D341Med (cell line): ENCODE data around the gene AADACL2.
"Not testable (repeated sequence)": the region's sequence is repeated elsewhere in the genome, so short reads cannot be mapped to it uniquely, and the experiment has no call there.

ENCODE experiments used
- DNase-seq: peaks from one replicate; pipeline ENCODE4 v3.0.0; 2012; ENCODE audit warnings: low spot score

AADACL2 gene

GRCh38 chr3:151733613-151734012, at the start of gene AADACL2:
Gene AADACL2, plus strand, starts transcription at chr3:151733927. Its CDS starts 109 bp downstream, at chr3:151734036.
- no peak for DNase-seq

- DNase-seq: no peak
Measured at GRCh38 chr3:151684094-151684493, 49.6 kb upstream of the AADACL2 start.

- no peak for DNase-seq
Measured at GRCh38 chr3:151686257-151686656, 47.5 kb upstream of the AADACL2 start.

GRCh38 chr3:151687076-151687475, 46.7 kb upstream of the AADACL2 start:
- DNase-seq: no peak

- no peak for DNase-seq
Measured at GRCh38 chr3:151688571-151688970, 45.2 kb upstream of the AADACL2 start.

GRCh38 chr3:151690645-151691044, 43.1 kb upstream of the AADACL2 start:
- DNase-seq: no peak

- DNase-seq: no peak
Measured at GRCh38 chr3:151697496-151697895, 36.2 kb upstream of the AADACL2 start.

- no peak for DNase-seq
Measured at GRCh38 chr3:151707216-151707615, 26.5 kb upstream of the AADACL2 start.

GRCh38 chr3:151708868-151709267, 24.9 kb upstream of the AADACL2 start:
- DNase-seq: no peak

GRCh38 chr3:151709847-151710246, 23.9 kb upstream of the AADACL2 start:
- no peak for DNase-seq

- no peak for DNase-seq
Measured at GRCh38 chr3:151721294-151721693, 12.4 kb upstream of the AADACL2 start.

- no peak for DNase-seq
Measured at GRCh38 chr3:151722856-151723255, 10.9 kb upstream of the AADACL2 start.

GRCh38 chr3:151724576-151725562, 8.9 kb upstream of the AADACL2 start:
- DNase-seq: no peak

- no peak for DNase-seq
Measured at GRCh38 chr3:151726016-151726415, 7.7 kb upstream of the AADACL2 start.

GRCh38 chr3:151732861-151733260, 866 bp upstream of the AADACL2 start:
- no peak for DNase-seq

- DNase-seq: no peak
Measured at GRCh38 chr3:151740581-151740980, 6.9 kb downstream of the AADACL2 start.

GRCh38 chr3:151743855-151744254, 10.1 kb downstream of the AADACL2 start:
- no peak for DNase-seq

GRCh38 chr3:151750181-151750580, 16.5 kb downstream of the AADACL2 start:
- DNase-seq: no peak

- no peak for DNase-seq
Measured at GRCh38 chr3:151750678-151751077, 17.0 kb downstream of the AADACL2 start.

GRCh38 chr3:151751161-151751560, 17.4 kb downstream of the AADACL2 start:
- DNase-seq: no peak

GRCh38 chr3:151753846-151754245, 20.1 kb downstream of the AADACL2 start:
- DNase-seq: no peak

GRCh38 chr3:151761581-151761980, 27.9 kb downstream of the AADACL2 start:
- no peak for DNase-seq

- not testable (repeated sequence) for DNase-seq
Measured at GRCh38 chr3:151764699-151765098, 31.0 kb downstream of the AADACL2 start.

GRCh38 chr3:151765685-151766084, 32.0 kb downstream of the AADACL2 start:
- no peak for DNase-seq
